H1 (cell line): ENCODE measurements around the gene PCDH9. TPM values are rescaled to one million over a fixed set of nuclear protein-coding genes. Genes with fewer than 3 reads are reported as not detected.

Experiments used
- CHD7 ChIP-seq: fragments of 300-600 bp; sonication (generic); IDR thresholded peaks from 2 replicates; pipeline ENCODE4 v1.7.1; 2012; ENCODE audit warnings: low read length, moderate library complexity, mild to moderate bottlenecking, inconsistent platforms; ENCODE audit not compliant: insufficient replicate concordance
- GABPA ChIP-seq: IDR thresholded peaks from 2 replicates; pipeline ENCODE4 v1.6.1; 2011; ENCODE audit warnings: mild to moderate bottlenecking, low read length, moderate library complexity, borderline replicate concordance; ENCODE audit not compliant: insufficient read depth
- MAX ChIP-seq: IDR thresholded peaks from 2 replicates; pipeline ENCODE4 v1.6.1; 2012; ENCODE audit warnings: inconsistent platforms
- POLR2A ChIP-seq, 2 experiments: IDR thresholded peaks; 1 replicate in 1 of 2; 2 replicates in 1 of 2; pipeline ENCODE4 v1.6.1; 2011; ENCODE audit warnings: low read depth in 2 of 2, low read length in 2 of 2, mild to moderate bottlenecking in 2 of 2; ENCODE audit errors: control extremely low read depth in 1 of 2
- POLR2AphosphoS5 ChIP-seq: IDR thresholded peaks from 2 replicates; pipeline ENCODE4 v1.6.1; 2011; ENCODE audit warnings: low read depth, low read length
- SAP30 ChIP-seq: fragments of 300-600 bp; sonication (generic); IDR thresholded peaks from 2 replicates; pipeline ENCODE4 v1.7.1; 2012; ENCODE audit warnings: low read length, moderate library complexity, mild to moderate bottlenecking, inconsistent platforms; ENCODE audit not compliant: insufficient read depth, insufficient replicate concordance
- SP4 ChIP-seq: IDR thresholded peaks from 2 replicates; pipeline ENCODE4 v1.6.1; 2012; ENCODE audit warnings: low read length, inconsistent platforms
- polyA plus RNA-seq, 7 experiments: library from polyadenylated mRNA; depleted of rRNA in 3 of 7; stranded (reverse) in 5 of 7; unstranded in 2 of 7; fragments of >200 nt in 5 of 7; fragments of 200-250 nt in 2 of 7; gene quantifications; 1 replicate in 5 of 7; 2 replicates in 1 of 7; 4 replicates in 1 of 7; pipeline versions ENCODE4 v1.2.1 to v1.2.3, GENCODE V29; 2011 to 2013; ENCODE audit warnings: missing spikeins in 2 of 7, mixed read lengths in 2 of 7
- total RNA-seq: library from RNA; stranded (reverse); fragmentation: NEBNext Ultra II Directional; extraction: Animal tissue kit (Norgen Biotek cat#: 25700); gene quantifications from 2 replicates; pipeline ENCODE4 v1.2.1, GENCODE V29; 2021

The PCDH9 gene
- total and polyA plus RNA-seq, 2 of the 8 experiments (the other 6 are each of a cell fraction or from before 2014, with no cell fraction given) = 0.12 to 0.60 TPM

DNA sequence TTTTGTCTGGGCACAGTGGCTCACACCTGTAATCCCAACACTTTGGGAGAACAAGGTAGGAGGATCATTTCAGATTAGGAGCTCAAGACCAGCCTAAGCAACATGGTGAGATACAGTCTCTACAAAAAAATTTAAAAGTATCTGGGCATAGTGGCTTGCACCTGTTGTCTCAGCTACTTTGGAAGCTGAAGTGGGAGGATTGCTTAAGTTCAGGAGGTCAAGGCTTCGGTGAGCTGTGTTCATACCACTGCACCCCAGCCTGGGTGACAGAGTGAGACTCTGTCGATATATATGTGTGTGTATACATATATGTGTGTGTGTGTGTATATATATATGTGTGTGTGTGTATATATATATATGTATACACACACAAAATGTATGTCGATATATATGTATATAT lies 833.0 kb downstream of the PCDH9 start (continued):
- TF ChIP-seq CHD7 = no peak
- no peak for TF ChIP-seq MAX
- no peak for TF ChIP-seq SAP30
- TF ChIP-seq SP4 = no peak
- no peak for TF ChIP-seq POLR2AphosphoS5
- TF ChIP-seq GABPA = no peak
- TF ChIP-seq POLR2A (IDR thresholded peaks at IDR 0.05; ENCODE audit: control extremely low read depth in 1 of 2, low read depth in 2 of 2, low read length in 2 of 2) = no peak
- TF ChIP-seq, all 59 proteins: peak for 0
